ENCODE results near the gene CFAP299. TPM values are rescaled to one million over a fixed set of nuclear protein-coding genes. Genes with fewer than 3 reads are reported as not detected.
"Not testable (repeated sequence)": the region's sequence is repeated elsewhere in the genome, so short reads cannot be mapped to it uniquely, and the experiment has no call there.

CFAP299 gene
- total RNA-seq, 2 experiments from 2014 or later = not detected

- Mint-ChIP-seq H3K4me3 (no peak overlapping the region), H3K27ac (no peak overlapping the region), H3K27me3 (peaks cover 16% of the 10 kb centered on the region), H3K9me3 (ENCODE audit: low read depth) (no peaks in the 10 kb centered on the region), H3K36me3 (ENCODE audit: low read depth) (no peaks in the 10 kb centered on the region), H3K4me1 (peaks cover 9% of the 10 kb centered on the region)
- intact Hi-C loops (cut with DNase I, micrococcal nuclease) = loop anchor here in 1 of 2 experiments (10.0 kb wide), 1 partner anchor 1378 kb away; no protein-coding TSS in a partner anchor
- CTCF ChIA-PET = interaction anchor here (1.4 kb wide), 1 partner anchor 657 kb away, joined by 5 read pairs; no protein-coding TSS in a partner anchor
- DNase-seq (no peak), ATAC-seq (no peak)
- POLR2A ChIA-PET = no interaction called here
Observed at GRCh38 chr4:80333121-80333520, 2.4 kb upstream of the CFAP299 start.

GRCh38 chr4:80334568-80334967 is 962 bp upstream of the CFAP299 start:
- CTCF ChIA-PET = interaction anchor here (1.0 to 1.2 kb wide), 2 partner anchors 9 to 24 kb away, joined by 3 read pairs; no protein-coding TSS in a partner anchor
- intact Hi-C loops (cut with DNase I, micrococcal nuclease) = loop anchor here in 1 of 2 experiments (10.0 kb wide), 1 partner anchor 1380 kb away; no protein-coding TSS in a partner anchor

GRCh38 chr4:80335226-80335553 is 340 bp upstream of the CFAP299 start:
- peaks cover 19% of the 10 kb centered on the region for H3K27me3 Mint-ChIP-seq
- no peaks in the 10 kb centered on the region for H3K36me3 Mint-ChIP-seq (ENCODE audit: low read depth)
- ChIA-PET POLR2A (no interaction called here), CTCF (interaction anchor here (0.7 to 1.2 kb wide), 3 partner anchors 9 to 210 kb away, joined by 3 to 4 read pairs (median 3); no protein-coding TSS in a partner anchor)
- H3K4me1 Mint-ChIP-seq = peaks cover 9% of the 10 kb centered on the region
- peak overlapping the region; percentile 76 for H3K4me3 Mint-ChIP-seq
- intact Hi-C loops (cut with DNase I, micrococcal nuclease) = loop anchor here in 1 of 2 experiments (10.0 kb wide), 1 partner anchor 1380 kb away; no protein-coding TSS in a partner anchor
- no peak for ATAC-seq
- no peak for DNase-seq
- no peaks in the 10 kb centered on the region for H3K9me3 Mint-ChIP-seq (ENCODE audit: low read depth)
- H3K27ac Mint-ChIP-seq = no peak overlapping the region

More at GRCh38 chr4:80334568-80334967, 962 bp upstream of the CFAP299 start:
- ATAC-seq (no peak), DNase-seq (no peak)
- peaks cover 19% of the 10 kb centered on the region for H3K27me3 Mint-ChIP-seq
- H3K4me3 Mint-ChIP-seq = no peak overlapping the region
- peaks cover 9% of the 10 kb centered on the region for H3K4me1 Mint-ChIP-seq
- no peaks in the 10 kb centered on the region for H3K36me3 Mint-ChIP-seq (ENCODE audit: low read depth)
- POLR2A ChIA-PET = no interaction called here
- H3K27ac Mint-ChIP-seq = no peak overlapping the region
- H3K9me3 Mint-ChIP-seq (ENCODE audit: low read depth) = no peaks in the 10 kb centered on the region

- peak overlapping the region; percentile 76 for H3K4me3 Mint-ChIP-seq
- POLR2A ChIA-PET = no interaction called here
- DNase-seq = no peak
- ATAC-seq = no peak
- peaks cover 19% of the 10 kb centered on the region for H3K27me3 Mint-ChIP-seq
- H3K36me3 Mint-ChIP-seq (ENCODE audit: low read depth) = no peaks in the 10 kb centered on the region
- CTCF ChIA-PET = no interaction called here
- H3K4me1 Mint-ChIP-seq = peaks cover 9% of the 10 kb centered on the region
- H3K9me3 Mint-ChIP-seq (ENCODE audit: low read depth) = no peaks in the 10 kb centered on the region
- no peak overlapping the region for H3K27ac Mint-ChIP-seq
- intact Hi-C loops (cut with DNase I, micrococcal nuclease) = loop anchor here in 1 of 2 experiments (10.0 kb wide), 1 partner anchor 1382 kb away; no protein-coding TSS in a partner anchor
Observed at GRCh38 chr4:80336582-80336981, 1.1 kb downstream of the CFAP299 start.

- no peak overlapping the region for H3K4me3 Mint-ChIP-seq
- peaks cover 23% of the 10 kb centered on the region for H3K4me1 Mint-ChIP-seq
- H3K9me3 Mint-ChIP-seq (ENCODE audit: low read depth) = peaks cover 16% of the 10 kb centered on the region
- CTCF ChIA-PET = no interaction called here
- intact Hi-C loops (cut with DNase I, micrococcal nuclease) = no loop called here
- POLR2A ChIA-PET = no interaction called here
- H3K36me3 Mint-ChIP-seq (ENCODE audit: low read depth) = no peaks in the 10 kb centered on the region
- H3K27me3 Mint-ChIP-seq = peaks cover 16% of the 10 kb centered on the region
- DNase-seq (no peak), ATAC-seq (no peak)
- no peak overlapping the region for H3K27ac Mint-ChIP-seq
Observed at GRCh38 chr4:80340036-80340435, 4.5 kb downstream of the CFAP299 start.

- H3K36me3 Mint-ChIP-seq (ENCODE audit: low read depth); H3K27ac Mint-ChIP-seq; intact Hi-C loops (cut with DNase I, micrococcal nuclease); DNase-seq; ATAC-seq; H3K4me3 Mint-ChIP-seq: not testable (repeated sequence)
- peaks cover 14% of the 10 kb centered on the region for H3K4me1 Mint-ChIP-seq
- H3K9me3 Mint-ChIP-seq (ENCODE audit: low read depth) = peaks cover 16% of the 10 kb centered on the region
- CTCF ChIA-PET = interaction anchor here (1.5 kb wide), 1 partner anchor 697 kb away, joined by 3 read pairs; no protein-coding TSS in a partner anchor
- H3K27me3 Mint-ChIP-seq = peaks cover 10% of the 10 kb centered on the region
- POLR2A ChIA-PET = interaction anchor here (0.7 kb wide), 1 partner anchor 23 kb away, joined by 3 read pairs; no protein-coding TSS in a partner anchor
Observed at GRCh38 chr4:80342684-80343083, 7.2 kb downstream of the CFAP299 start.

- no peak overlapping the region for H3K27ac Mint-ChIP-seq
- intact Hi-C loops (cut with DNase I, micrococcal nuclease) = no loop called here
- peaks cover 14% of the 10 kb centered on the region for H3K4me1 Mint-ChIP-seq
- no peak for ATAC-seq
- no peaks in the 10 kb centered on the region for H3K36me3 Mint-ChIP-seq (ENCODE audit: low read depth)
- H3K9me3 Mint-ChIP-seq (ENCODE audit: low read depth) = peaks cover 16% of the 10 kb centered on the region
- ChIA-PET POLR2A (no interaction called here), CTCF (interaction anchor here (1.1 to 1.5 kb wide), 2 partner anchors 9 to 696 kb away, joined by 3 read pairs; partner anchors contain the start of gene CFAP299)
- no peak overlapping the region for H3K4me3 Mint-ChIP-seq
- H3K27me3 Mint-ChIP-seq = peaks cover 16% of the 10 kb centered on the region
- no peak for DNase-seq
Observed at GRCh38 chr4:80343887-80344286, 8.4 kb downstream of the CFAP299 start.

GRCh38 chr4:80360084-80360483 is 24.6 kb downstream of the CFAP299 start:
- ATAC-seq = no peak
- intact Hi-C loops (cut with DNase I, micrococcal nuclease) = loop anchor here (5.0 to 10.0 kb wide), 4 partner anchors 255 to 1408 kb away; no protein-coding TSS in a partner anchor
- Mint-ChIP-seq H3K4me3 (no peak overlapping the region), H3K27me3 (peaks cover 18% of the 10 kb centered on the region), H3K9me3 (ENCODE audit: low read depth) (no peaks in the 10 kb centered on the region), H3K4me1 (no peaks in the 10 kb centered on the region), H3K36me3 (ENCODE audit: low read depth) (no peaks in the 10 kb centered on the region), H3K27ac (no peak overlapping the region)
- ChIA-PET POLR2A (no interaction called here), CTCF (no interaction called here)
- DNase-seq = no peak

- DNase-seq (no peak), ATAC-seq (no peak)
- no peak overlapping the region for H3K27ac Mint-ChIP-seq
- H3K4me1 Mint-ChIP-seq = peaks cover under 1% of the 10 kb centered on the region
- H3K36me3 Mint-ChIP-seq (ENCODE audit: low read depth) = no peaks in the 10 kb centered on the region
- H3K27me3 Mint-ChIP-seq = peaks cover 18% of the 10 kb centered on the region
- ChIA-PET POLR2A (no interaction called here), CTCF (no interaction called here)
- intact Hi-C loops (cut with DNase I, micrococcal nuclease) = loop anchor here (1.0 to 10.0 kb wide), 5 partner anchors 254 to 1409 kb away; no protein-coding TSS in a partner anchor
- no peaks in the 10 kb centered on the region for H3K9me3 Mint-ChIP-seq (ENCODE audit: low read depth)
- H3K4me3 Mint-ChIP-seq = no peak overlapping the region
Observed at GRCh38 chr4:80360900-80361299, 25.4 kb downstream of the CFAP299 start.

- Mint-ChIP-seq H3K27ac (no peak overlapping the region), H3K4me3 (no peak overlapping the region), H3K9me3 (ENCODE audit: low read depth) (no peaks in the 10 kb centered on the region), H3K27me3 (peaks cover 17% of the 10 kb centered on the region), H3K36me3 (ENCODE audit: low read depth) (no peaks in the 10 kb centered on the region), H3K4me1 (peaks cover 5% of the 10 kb centered on the region)
- DNase-seq (no peak), ATAC-seq (no peak)
- POLR2A ChIA-PET = no interaction called here
- intact Hi-C loops (cut with DNase I, micrococcal nuclease) = loop anchor here (1.0 to 10.0 kb wide), 5 partner anchors 253 to 1409 kb away; no protein-coding TSS in a partner anchor
- CTCF ChIA-PET = interaction anchor here (1.5 kb wide), 1 partner anchor 670 kb away, joined by 4 read pairs; the partner anchor contains the start of gene BMP3
Observed at GRCh38 chr4:80361329-80361900, 25.9 kb downstream of the CFAP299 start.

- no peak for ATAC-seq
- CTCF ChIA-PET = interaction anchor here (0.6 to 1.5 kb wide), 13 partner anchors 12 to 992 kb away, joined by 3 to 10 read pairs (median 4); partner anchors contain the start of gene BMP3
Observed at GRCh38 chr4:80362578-80363181, 27.1 kb downstream of the CFAP299 start.

More at GRCh38 chr4:80362578-80363181, 27.1 kb downstream of the CFAP299 start:
- peaks cover 16% of the 10 kb centered on the region for H3K27me3 Mint-ChIP-seq
- intact Hi-C loops (cut with DNase I, micrococcal nuclease) = loop anchor here (1.0 to 10.0 kb wide), 5 partner anchors 252 to 1410 kb away; no protein-coding TSS in a partner anchor
- peak; percentile 69 for DNase-seq
- no peak overlapping the region for H3K27ac Mint-ChIP-seq
- POLR2A ChIA-PET = interaction anchor here (0.7 kb wide), 1 partner anchor 678 kb away, joined by 3 read pairs; no protein-coding TSS in a partner anchor
- H3K4me1 Mint-ChIP-seq = peaks cover 6% of the 10 kb centered on the region
- H3K9me3 Mint-ChIP-seq (ENCODE audit: low read depth) = no peaks in the 10 kb centered on the region
- H3K4me3 Mint-ChIP-seq = no peak overlapping the region
- no peaks in the 10 kb centered on the region for H3K36me3 Mint-ChIP-seq (ENCODE audit: low read depth)
